GM06990 (cell line): ENCODE measurements around the gene ANKRD65.

ENCODE experiments used
- DNase-seq: peaks from one replicate; pipeline ENCODE4 v3.0.0-alpha.2; 2011; ENCODE audit not compliant: insufficient read length; ENCODE audit errors: extremely low read depth
- H3K27me3 ChIP-seq: replicated peaks from 2 replicates; pipeline ENCODE4 v1.6.0; 2011; ENCODE audit warnings: low read length; ENCODE audit not compliant: control insufficient read depth, insufficient read depth
- H3K36me3 ChIP-seq: 2 replicates; pipeline ENCODE4 v1.5.1; 2011; ENCODE audit warnings: low read length; ENCODE audit not compliant: control insufficient read depth, insufficient read depth
- H3K4me3 ChIP-seq: replicated peaks from 2 replicates; pipeline ENCODE4 v1.5.1; 2011; ENCODE audit warnings: low read depth, mild to moderate bottlenecking, control low read depth, low read length
- CTCF ChIP-seq: IDR thresholded peaks from 2 replicates; pipeline ENCODE4 v1.5.1; 2011; ENCODE audit warnings: low read length, control low read depth, mild to moderate bottlenecking, inconsistent platforms; ENCODE audit not compliant: insufficient read depth, poor library complexity, severe bottlenecking

The ANKRD65 gene

GRCh38 chr1:1422465-1423244 lies 1.6 kb upstream of the ANKRD65 start:
- TF ChIP-seq CTCF: no peak
- Histone ChIP-seq H3K36me3 (no peaks in the 10 kb centered on the region), H3K27me3 (no peaks in the 10 kb centered on the region), H3K4me3 (no peak overlapping the region)
- no peak for DNase-seq

GRCh38 chr1:1421907-1422464 lies 910 bp upstream of the ANKRD65 start:
- Histone ChIP-seq H3K36me3 (no peaks in the 10 kb centered on the region), H3K27me3 (no peaks in the 10 kb centered on the region), H3K4me3 (no peak overlapping the region)
- no peak for TF ChIP-seq CTCF
- DNase-seq: no peak

GRCh38 chr1:1420654-1421141 lies 378 bp downstream of the ANKRD65 start:
- no peaks in the 10 kb centered on the region for H3K36me3 ChIP-seq
- no peak for TF ChIP-seq CTCF
- DNase-seq: no peak
- no peak overlapping the region for H3K4me3 ChIP-seq
- H3K27me3 ChIP-seq: no peaks in the 10 kb centered on the region

- no peaks in the 10 kb centered on the region for H3K36me3 ChIP-seq
- DNase-seq: no peak
- no peaks in the 10 kb centered on the region for H3K27me3 ChIP-seq
- TF ChIP-seq CTCF: no peak
- no peak overlapping the region for H3K4me3 ChIP-seq
Measured at GRCh38 chr1:1419813-1420653, 1.0 kb downstream of the ANKRD65 start.

GRCh38 chr1:1419363-1419812 lies 1.7 kb downstream of the ANKRD65 start:
- no peak for TF ChIP-seq CTCF
- DNase-seq: no peak
- H3K36me3 ChIP-seq: no peaks in the 10 kb centered on the region
- H3K4me3 ChIP-seq: no peak overlapping the region
- no peaks in the 10 kb centered on the region for H3K27me3 ChIP-seq
